ENCODE measurements around the gene CHP2. TPM values are rescaled to one million over a fixed set of nuclear protein-coding genes. Genes with fewer than 3 reads are reported as not detected.
"Not testable (repeated sequence)": the region's sequence is repeated elsewhere in the genome, so short reads cannot be mapped to it uniquely, and the experiment has no call there.

The CHP2 gene
- total RNA-seq, 1 donor from 2014 or later = not detected

- H3K4me3 Mint-ChIP-seq = no peak overlapping the region
- no peak overlapping the region for H3K27ac Mint-ChIP-seq
- POLR2A ChIA-PET = no interaction called here
- TF ChIP-seq, protein P1, sequence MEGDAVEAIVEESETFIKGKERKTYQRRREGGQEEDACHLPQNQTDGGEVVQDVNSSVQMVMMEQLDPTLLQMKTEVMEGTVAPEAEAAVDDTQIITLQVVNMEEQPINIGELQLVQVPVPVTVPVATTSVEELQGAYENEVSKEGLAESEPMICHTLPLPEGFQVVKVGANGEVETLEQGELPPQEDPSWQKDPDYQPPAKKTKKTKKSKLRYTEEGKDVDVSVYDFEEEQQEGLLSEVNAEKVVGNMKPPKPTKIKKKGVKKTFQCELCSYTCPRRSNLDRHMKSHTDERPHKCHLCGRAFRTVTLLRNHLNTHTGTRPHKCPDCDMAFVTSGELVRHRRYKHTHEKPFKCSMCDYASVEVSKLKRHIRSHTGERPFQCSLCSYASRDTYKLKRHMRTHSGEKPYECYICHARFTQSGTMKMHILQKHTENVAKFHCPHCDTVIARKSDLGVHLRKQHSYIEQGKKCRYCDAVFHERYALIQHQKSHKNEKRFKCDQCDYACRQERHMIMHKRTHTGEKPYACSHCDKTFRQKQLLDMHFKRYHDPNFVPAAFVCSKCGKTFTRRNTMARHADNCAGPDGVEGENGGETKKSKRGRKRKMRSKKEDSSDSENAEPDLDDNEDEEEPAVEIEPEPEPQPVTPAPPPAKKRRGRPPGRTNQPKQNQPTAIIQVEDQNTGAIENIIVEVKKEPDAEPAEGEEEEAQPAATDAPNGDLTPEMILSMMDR (IDR thresholded peaks at IDR 0.05) = no peak
- DNase-seq (no peak), ATAC-seq (ENCODE audit: low read depth) (no peak)
- peaks cover 11% of the 10 kb centered on the region for H3K27me3 Mint-ChIP-seq
- no peaks in the 10 kb centered on the region for H3K9me3 Mint-ChIP-seq
- CTCF ChIA-PET = interaction anchor here (1.9 kb wide), 1 partner anchor 523 kb away, joined by 5 read pairs; no protein-coding TSS in a partner anchor
- no peaks in the 10 kb centered on the region for H3K36me3 Mint-ChIP-seq (ENCODE audit: low read depth)
- peaks cover 3% of the 10 kb centered on the region for H3K4me1 Mint-ChIP-seq
- intact Hi-C loops (cut with micrococcal nuclease) = loop anchor here (10.0 kb wide), 1 partner anchor 85 kb away; the partner anchor contains the start of genes DCTN5 and PALB2
Measured at GRCh38 chr16:23729503-23730424, 25.1 kb upstream of the CHP2 start.

DNA sequence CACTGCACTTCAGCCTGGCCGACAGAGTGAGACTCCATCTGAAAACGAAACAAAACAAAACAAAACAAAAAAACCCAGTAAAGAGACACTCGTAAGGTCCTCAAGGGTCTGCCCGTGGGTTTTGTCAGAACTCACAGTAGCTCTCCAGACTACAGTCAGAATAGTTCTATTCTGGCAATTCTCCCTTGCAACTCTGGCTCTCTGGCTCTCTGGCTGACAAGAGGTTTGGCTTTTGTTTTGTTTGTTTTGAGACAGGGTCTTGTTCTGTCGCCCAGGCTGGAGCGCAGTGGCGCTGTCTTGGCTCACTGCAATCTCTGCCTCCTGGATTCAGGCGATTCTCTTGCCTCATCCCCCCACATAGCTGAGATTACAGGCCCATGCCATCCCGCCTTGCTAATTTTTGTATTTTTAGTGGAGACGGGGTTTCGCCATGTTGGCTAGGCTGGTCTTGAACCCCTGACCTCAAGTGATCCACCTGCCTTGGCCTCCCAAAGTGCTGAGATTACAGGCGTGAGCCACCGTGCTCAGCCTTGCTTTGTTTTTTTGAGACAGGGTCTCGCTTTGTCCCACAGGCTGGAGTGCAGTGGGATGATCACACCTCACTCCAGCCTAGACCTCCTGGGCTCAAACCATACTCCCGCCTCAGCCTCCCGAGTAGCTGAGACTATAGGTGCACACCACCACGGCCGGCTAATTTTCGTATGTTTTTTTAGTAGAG lies 20.5 kb upstream of the CHP2 start:
- Mint-ChIP-seq H3K36me3 (ENCODE audit: low read depth) (no peaks in the 10 kb centered on the region), H3K4me3 (no peak overlapping the region), H3K27me3 (peaks cover 6% of the 10 kb centered on the region), H3K4me1 (peaks cover 6% of the 10 kb centered on the region), H3K9me3 (no peaks in the 10 kb centered on the region), H3K27ac (no peak overlapping the region)
- ChIA-PET POLR2A (no interaction called here), CTCF (interaction anchor here (0.7 to 2.1 kb wide), 4 partner anchors 302 to 519 kb away, joined by 3 to 18 read pairs (median 7); no protein-coding TSS in a partner anchor)
- DNase-seq (no peak), ATAC-seq (ENCODE audit: low read depth) (no peak)
- TF ChIP-seq, protein P1 (IDR thresholded peaks at IDR 0.05) = no peak
- intact Hi-C loops (cut with micrococcal nuclease) = no loop called here

DNA sequence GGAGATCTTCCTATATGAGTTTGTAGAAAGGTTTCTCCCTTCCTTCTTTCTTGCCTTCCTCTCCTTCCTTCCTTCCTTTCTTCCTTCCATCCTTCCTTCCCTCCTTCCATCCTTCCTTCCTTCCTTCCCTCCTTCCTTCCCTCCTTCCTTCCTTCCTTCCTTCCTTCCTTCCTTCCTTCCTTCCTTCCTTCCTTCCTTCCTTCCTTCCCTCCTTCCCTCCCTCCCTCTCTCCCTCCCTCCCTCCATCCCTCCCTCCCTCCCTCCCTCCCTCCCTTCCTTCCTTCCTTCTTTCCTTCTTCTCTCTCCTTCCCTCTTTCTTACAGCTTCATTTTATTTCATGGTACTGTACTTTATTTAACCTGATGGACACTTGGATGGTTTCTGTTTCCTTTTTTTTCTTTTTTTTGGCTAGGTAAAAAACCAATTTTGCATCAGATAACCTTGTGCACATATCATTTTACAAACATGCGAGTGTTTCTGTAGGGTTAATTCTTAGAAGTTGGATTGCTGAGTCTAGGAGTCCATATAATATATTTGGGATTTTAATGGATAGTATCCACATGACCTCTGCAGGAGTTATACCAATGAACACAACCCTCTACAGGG lies 17.3 kb upstream of the CHP2 start:
- ATAC-seq (ENCODE audit: low read depth); H3K9me3 Mint-ChIP-seq; DNase-seq; H3K27me3 Mint-ChIP-seq; H3K36me3 Mint-ChIP-seq (ENCODE audit: low read depth); H3K27ac Mint-ChIP-seq; H3K4me1 Mint-ChIP-seq; intact Hi-C loops (cut with micrococcal nuclease); H3K4me3 Mint-ChIP-seq: not testable (repeated sequence)
- CTCF ChIA-PET = interaction anchor here (0.8 kb wide), 1 partner anchor 515 kb away, joined by 3 read pairs; no protein-coding TSS in a partner anchor
- POLR2A ChIA-PET = interaction anchor here (0.7 kb wide), 1 partner anchor 70 kb away, joined by 7 read pairs; no protein-coding TSS in a partner anchor

GRCh38 chr16:23739516-23739915 lies 15.3 kb upstream of the CHP2 start:
- Mint-ChIP-seq H3K4me3 (no peak overlapping the region), H3K36me3 (ENCODE audit: low read depth) (no peaks in the 10 kb centered on the region), H3K27me3 (peaks cover 28% of the 10 kb centered on the region), H3K4me1 (peaks cover 6% of the 10 kb centered on the region), H3K27ac (no peak overlapping the region), H3K9me3 (no peaks in the 10 kb centered on the region)
- intact Hi-C loops (cut with micrococcal nuclease) = no loop called here
- no peak for DNase-seq
- ChIA-PET POLR2A (no interaction called here), CTCF (no interaction called here)
- ATAC-seq (ENCODE audit: low read depth) = no peak
- TF ChIP-seq, protein P1 (IDR thresholded peaks at IDR 0.05) = no peak

- Mint-ChIP-seq H3K9me3 (peaks cover 6% of the 10 kb centered on the region), H3K36me3 (ENCODE audit: low read depth) (no peaks in the 10 kb centered on the region), H3K27ac (no peak overlapping the region), H3K27me3 (peaks cover 44% of the 10 kb centered on the region), H3K4me3 (no peak overlapping the region), H3K4me1 (no peaks in the 10 kb centered on the region)
- TF ChIP-seq, protein P1 (IDR thresholded peaks at IDR 0.05) = no peak
- no peak for ATAC-seq (ENCODE audit: low read depth)
- DNase-seq = no peak
- ChIA-PET CTCF (no interaction called here), POLR2A (no interaction called here)
- intact Hi-C loops (cut with micrococcal nuclease) = no loop called here
Measured at GRCh38 chr16:23741675-23742303, 13.0 kb upstream of the CHP2 start.
